Fibroblast of lung (primary cell): ENCODE results near the gene GTPBP1. TPM values are rescaled to one million over a fixed set of nuclear protein-coding genes. Genes with fewer than 3 reads are reported as not detected.
A peak's percentile ranks its signal among the peaks of the same experiment; 100 is the strongest.

ENCODE experiments used
- DNase-seq, 2 donors: peaks; one replicate each; pipeline versions ENCODE4 v3.0.0 to v3.0.0-alpha.2; 2010; ENCODE audit warnings: low read depth in 2 of 2
- H2AFZ ChIP-seq: 2 replicates; pipeline ENCODE4 v1.5.1; 2012; ENCODE audit warnings: low read length, control low read depth, inconsistent platforms
- H3K27ac ChIP-seq: 2 replicates; pipeline ENCODE4 v1.5.1; 2011; ENCODE audit warnings: low read length, control low read depth; ENCODE audit not compliant: insufficient read depth
- H3K27me3 ChIP-seq: 2 replicates; pipeline ENCODE4 v1.5.1; 2011; ENCODE audit warnings: mild to moderate bottlenecking, low read length; ENCODE audit not compliant: control insufficient read depth, insufficient read depth
- H3K36me3 ChIP-seq: 2 replicates; pipeline ENCODE4 v1.5.1; 2011; ENCODE audit warnings: low read length; ENCODE audit not compliant: control insufficient read depth, insufficient read depth
- H3K4me1 ChIP-seq: 2 replicates; pipeline ENCODE4 v1.5.1; 2011; ENCODE audit warnings: low read length; ENCODE audit not compliant: control insufficient read depth, insufficient read depth; ENCODE audit errors: extremely low read depth
- H3K4me2 ChIP-seq: 2 replicates; pipeline ENCODE4 v1.5.1; 2011; ENCODE audit warnings: low read length, control low read depth; ENCODE audit not compliant: insufficient read depth; ENCODE audit errors: extremely low read depth
- H3K4me3 ChIP-seq, 4 experiments: fragments of 200-600 bp in 1 of 4; sonication (generic) in 1 of 4; replicated peaks in 1 of 4; 2 replicates each; pipeline ENCODE4 v1.5.1; 2011 to 2016; ENCODE audit warnings: low read length in 4 of 4, low read depth in 3 of 4, mild to moderate bottlenecking in 3 of 4, control low read depth in 2 of 4, inconsistent platforms in 1 of 4, mixed read lengths in 1 of 4; ENCODE audit not compliant: insufficient read depth in 1 of 4; ENCODE audit errors: control extremely low read depth in 1 of 4
- H3K79me2 ChIP-seq: 2 replicates; pipeline ENCODE4 v1.5.1; 2012; ENCODE audit warnings: mild to moderate bottlenecking, low read length, inconsistent platforms; ENCODE audit not compliant: control insufficient read depth, insufficient read depth
- H3K9ac ChIP-seq: 2 replicates; pipeline ENCODE4 v1.5.1; 2011; ENCODE audit warnings: mild to moderate bottlenecking, low read length, control low read depth; ENCODE audit not compliant: insufficient read depth
- H3K9me3 ChIP-seq: 2 replicates; pipeline ENCODE4 v1.5.1; 2012; ENCODE audit warnings: low read depth, low read length; ENCODE audit not compliant: control insufficient read depth, insufficient read depth
- H4K20me1 ChIP-seq: 2 replicates; pipeline ENCODE4 v1.5.1; 2011; ENCODE audit warnings: low read length; ENCODE audit not compliant: control insufficient read depth, insufficient read depth; ENCODE audit errors: extremely low read depth
- CTCF ChIP-seq, 2 donors: IDR thresholded peaks in 1 of 2; conservative IDR thresholded peaks in 1 of 2; 1 replicate in 1 of 2; 2 replicates in 1 of 2; pipeline ENCODE4 v1.5.1; 2011 to 2012; ENCODE audit warnings: low read length in 2 of 2, control low read depth in 1 of 2, inconsistent platforms in 1 of 2, low read depth in 1 of 2, mild to moderate bottlenecking in 1 of 2
- EZH2 ChIP-seq: IDR thresholded peaks from 2 replicates; pipeline ENCODE4 v1.5.1; 2012; ENCODE audit warnings: low read length, control low read depth, mild to moderate bottlenecking; ENCODE audit errors: missing control alignments
- polyA plus RNA-seq, 2 donors: library from polyadenylated mRNA; depleted of rRNA in 1 of 2; stranded (reverse) in 1 of 2; unstranded in 1 of 2; fragments of >200 nt; gene quantifications; 2 replicates each; pipeline ENCODE4 v1.2.1, GENCODE V29; 2011 to 2012; ENCODE audit warnings: missing spikeins in 1 of 2
- total RNA-seq: library from RNA; depleted of rRNA; stranded (reverse); fragments of >200 nt; gene quantifications from 2 replicates; pipeline ENCODE4 v1.2.1, GENCODE V29; 2014

The GTPBP1 gene
- total and polyA plus RNA-seq, 2 donors (not counting 1 experiment from before 2014, with no cell fraction given) = 20.6 to 23.1 TPM

- H3K27ac ChIP-seq = no peak overlapping the region
- H3K36me3 ChIP-seq = peaks cover 49% of the 10 kb centered on the region
- H3K4me1 ChIP-seq = no peaks in the 10 kb centered on the region
- no peaks in the 10 kb centered on the region for H4K20me1 ChIP-seq
- no peak overlapping the region for H2AFZ ChIP-seq
- no peaks in the 10 kb centered on the region for H3K79me2 ChIP-seq
- H3K9me3 ChIP-seq = no peaks in the 10 kb centered on the region
- no peak overlapping the region for H3K9ac ChIP-seq
- DNase-seq = no peak
- no peaks in the 10 kb centered on the region for H3K27me3 ChIP-seq
- no peak overlapping the region for H3K4me3 ChIP-seq
- TF ChIP-seq EZH2 (no peak), CTCF (conservative IDR thresholded peaks at IDR 0.05 in 1 of 2, IDR thresholded peaks at IDR 0.05 in 1 of 2; ENCODE audit: low read depth in 1 of 2, low read length in 2 of 2) (no peak)
- H3K4me2 ChIP-seq = no peak overlapping the region
Observed at GRCh38 chr22:38727123-38727522, 21.4 kb downstream of the GTPBP1 start.

- Histone ChIP-seq H3K27me3 (no peaks in the 10 kb centered on the region), H3K9me3 (no peaks in the 10 kb centered on the region), H3K4me2 (no peak overlapping the region), H2AFZ (no peak overlapping the region), H3K9ac (peak overlapping the region; percentile 5), H3K4me1 (no peaks in the 10 kb centered on the region), H3K36me3 (peaks cover 48% of the 10 kb centered on the region), H3K27ac (no peak overlapping the region), H4K20me1 (no peaks in the 10 kb centered on the region), H3K4me3 (no peak overlapping the region), H3K79me2 (no peaks in the 10 kb centered on the region)
- DNase-seq = no peak
- TF ChIP-seq EZH2 = no peak
- no peak for TF ChIP-seq CTCF (conservative IDR thresholded peaks at IDR 0.05 in 1 of 2, IDR thresholded peaks at IDR 0.05 in 1 of 2; ENCODE audit: low read depth in 1 of 2, low read length in 2 of 2)
Observed at GRCh38 chr22:38727530-38728451, 22.0 kb downstream of the GTPBP1 start.

- no peaks in the 10 kb centered on the region for H3K9me3 ChIP-seq
- no peaks in the 10 kb centered on the region for H3K27me3 ChIP-seq
- DNase-seq = no peak
- H3K79me2 ChIP-seq = no peaks in the 10 kb centered on the region
- H4K20me1 ChIP-seq = no peaks in the 10 kb centered on the region
- H3K36me3 ChIP-seq = peaks cover 47% of the 10 kb centered on the region
- H3K4me3 ChIP-seq = no peak overlapping the region
- H3K9ac ChIP-seq = no peak overlapping the region
- no peak overlapping the region for H2AFZ ChIP-seq
- no peak overlapping the region for H3K4me2 ChIP-seq
- TF ChIP-seq EZH2 (no peak), CTCF (conservative IDR thresholded peaks at IDR 0.05 in 1 of 2, IDR thresholded peaks at IDR 0.05 in 1 of 2; ENCODE audit: low read depth in 1 of 2, low read length in 2 of 2) (no peak)
- H3K4me1 ChIP-seq = peaks cover 6% of the 10 kb centered on the region
- no peak overlapping the region for H3K27ac ChIP-seq
Observed at GRCh38 chr22:38728871-38729796, 23.4 kb downstream of the GTPBP1 start.
